Fibroblast of upper back skin (primary cell): ENCODE measurements around the gene SSMEM1.
"Not testable (repeated sequence)": the region's sequence is repeated elsewhere in the genome, so short reads cannot be mapped to it uniquely, and the experiment has no call there.

Experiments used
- DNase-seq: peaks from one replicate; pipeline ENCODE4 v3.0.0-alpha.2; 2013

SSMEM1 gene

GRCh38 chr7:130216025-130216424 lies 8.4 kb downstream of the SSMEM1 start:
- DNase-seq, result no peak

- DNase-seq, result no peak
Observed at GRCh38 chr7:130216750-130217149, 9.1 kb downstream of the SSMEM1 start.

- DNase-seq, result no peak
Observed at GRCh38 chr7:130218806-130219620, 11.4 kb downstream of the SSMEM1 start.

- DNase-seq, result no peak
Observed at GRCh38 chr7:130219871-130220270, 12.2 kb downstream of the SSMEM1 start.

GRCh38 chr7:130221746-130222145 lies 14.1 kb downstream of the SSMEM1 start:
- no peak for DNase-seq

GRCh38 chr7:130223646-130224045 lies 16.0 kb downstream of the SSMEM1 start:
- DNase-seq, result no peak

- no peak for DNase-seq
Observed at GRCh38 chr7:130224210-130224609, 16.6 kb downstream of the SSMEM1 start.

- DNase-seq, result peak; percentile 34
Observed at GRCh38 chr7:130224923-130225322, 17.3 kb downstream of the SSMEM1 start.

GRCh38 chr7:130226333-130226732 lies 18.7 kb downstream of the SSMEM1 start:
- DNase-seq, result no peak

- no peak for DNase-seq
Observed at GRCh38 chr7:130227883-130228575, 20.4 kb downstream of the SSMEM1 start.

- DNase-seq, result no peak
Observed at GRCh38 chr7:130228840-130229502, 21.3 kb downstream of the SSMEM1 start.

GRCh38 chr7:130229981-130230380 lies 22.3 kb downstream of the SSMEM1 start:
- DNase-seq, result not testable (repeated sequence)

GRCh38 chr7:130231792-130232191 lies 24.1 kb downstream of the SSMEM1 start:
- no peak for DNase-seq

GRCh38 chr7:130232209-130232608 lies 24.5 kb downstream of the SSMEM1 start:
- no peak for DNase-seq

GRCh38 chr7:130234078-130234477 lies 26.4 kb downstream of the SSMEM1 start:
- DNase-seq, result no peak

- DNase-seq, result not testable (repeated sequence)
Observed at GRCh38 chr7:130236361-130236760, 28.7 kb downstream of the SSMEM1 start.

- DNase-seq, result no peak
Observed at GRCh38 chr7:130240240-130240639, 32.6 kb downstream of the SSMEM1 start.

- peak; percentile 71 for DNase-seq
Observed at GRCh38 chr7:130242198-130243014, 34.7 kb downstream of the SSMEM1 start.

GRCh38 chr7:130243486-130243885 lies 35.8 kb downstream of the SSMEM1 start:
- DNase-seq, result peak; percentile 48

- not testable (repeated sequence) for DNase-seq
Observed at GRCh38 chr7:130246491-130246890, 38.8 kb downstream of the SSMEM1 start.

- DNase-seq, result not testable (repeated sequence)
Observed at GRCh38 chr7:130248842-130249241, 41.2 kb downstream of the SSMEM1 start.

GRCh38 chr7:130249626-130250025 lies 42.0 kb downstream of the SSMEM1 start:
- DNase-seq, result not testable (repeated sequence)

- no peak for DNase-seq
Observed at GRCh38 chr7:130254555-130254954, 46.9 kb downstream of the SSMEM1 start.
